B cell (primary cell): ENCODE results near the gene SHC2. TPM values are rescaled to one million over a fixed set of nuclear protein-coding genes. Genes with fewer than 3 reads are reported as not detected.

Experiments used
- ATAC-seq: fragments of 200-7000 bp; cut with Tn5 transposase; one replicate; pipeline ENCODE4 v1.10.0; 2021; ENCODE audit warnings: low read depth, mild to moderate bottlenecking, moderate number of reproducible peaks, moderate library complexity
- CTCF ChIA-PET: fragments of 350-600 bp; sonication (Branson Sonifier 250); formaldehyde crosslinking; loops from one replicate; lab custom pipeline; 2021; ENCODE audit warnings: antibody characterized with exemption, inconsistent platforms; lab: Charles Lee
- POLR2A ChIA-PET: fragments of 350-600 bp; sonication (Branson Sonifier 250); formaldehyde crosslinking; loops from one replicate; lab custom pipeline; 2021; ENCODE audit warnings: antibody characterized with exemption; lab: Charles Lee
- DNase-seq: peaks from one replicate; pipeline ENCODE4 v3.0.0; 2013
- H2AFZ ChIP-seq: 2 replicates; pipeline ENCODE4 v1.6.1; 2012; ENCODE audit warnings: mild to moderate bottlenecking, low read depth, low read length; ENCODE audit not compliant: insufficient read depth, poor library complexity, severe bottlenecking
- H3K27ac ChIP-seq, 2 donors: 1 replicate in 1 of 2; 2 replicates in 1 of 2; pipeline ENCODE4 v1.5.1; 2012 to 2013; ENCODE audit warnings: low read length in 2 of 2, mild to moderate bottlenecking in 2 of 2, moderate library complexity in 1 of 2
- H3K27me3 ChIP-seq, 4 experiments: fragments of 200-600 bp in 1 of 4; sonication (generic) in 1 of 4; replicated peaks in 1 of 4; 1 replicate in 2 of 4; 2 replicates in 2 of 4; pipeline versions ENCODE4 v1.6.1 to v1.7.0; 2013 to 2016; ENCODE audit warnings: low read length in 3 of 4, mild to moderate bottlenecking in 2 of 4, mixed read lengths in 1 of 4, moderate library complexity in 1 of 4; ENCODE audit not compliant: insufficient read depth in 4 of 4, control insufficient read depth in 3 of 4; ENCODE audit errors: control extremely low read depth in 1 of 4
- H3K36me3 ChIP-seq, 2 experiments: replicated peaks in 1 of 2; 1 replicate in 1 of 2; 2 replicates in 1 of 2; pipeline versions ENCODE4 v1.6.1 to v1.7.1; 2013; ENCODE audit warnings: low read length in 1 of 2; ENCODE audit not compliant: insufficient read depth in 2 of 2, control insufficient read depth in 1 of 2; ENCODE audit errors: control extremely low read depth in 1 of 2, extremely low read depth in 1 of 2
- H3K4me1 ChIP-seq, 2 donors: fragments of 200-600 bp in 1 of 2; sonication (generic) in 1 of 2; 1 replicate in 1 of 2; 2 replicates in 1 of 2; pipeline versions ENCODE4 v1.5.1 to v1.6.1; 2013 to 2017; ENCODE audit warnings: low read length in 2 of 2; ENCODE audit not compliant: control insufficient read depth in 2 of 2, insufficient read depth in 2 of 2
- H3K4me2 ChIP-seq: replicated peaks from 2 replicates; pipeline ENCODE3; 2012; ENCODE audit warnings: mild to moderate bottlenecking, low read depth, low read length; ENCODE audit not compliant: poor library complexity, severe bottlenecking
- H3K4me3 ChIP-seq, 5 experiments: fragments of 200-600 bp in 1 of 5; sonication (generic) in 1 of 5; 1 replicate in 3 of 5; 2 replicates in 2 of 5; pipeline versions ENCODE4 v1.5.1 to v1.7.0; 2011 to 2016; ENCODE audit warnings: low read length in 4 of 5, mild to moderate bottlenecking in 4 of 5, low read depth in 2 of 5, control low read depth in 1 of 5, moderate library complexity in 1 of 5; ENCODE audit not compliant: insufficient read depth in 1 of 5; ENCODE audit errors: control extremely low read depth in 1 of 5, extremely low read depth in 1 of 5
- H3K79me2 ChIP-seq: fragments of 200-600 bp; sonication (generic); one replicate; pipeline ENCODE4 v1.6.0; 2016; ENCODE audit warnings: low read length; ENCODE audit not compliant: control insufficient read depth, insufficient read depth
- H3K9ac ChIP-seq: fragments of 200-600 bp; sonication (generic); 2 replicates; pipeline ENCODE4 v1.6.1; 2017; ENCODE audit warnings: mild to moderate bottlenecking, low read length, moderate library complexity
- H3K9me3 ChIP-seq, 3 donors: one replicate each; pipeline versions ENCODE4 v1.6.1 to v1.7.1; 2013; ENCODE audit warnings: low read length in 2 of 3; ENCODE audit not compliant: control insufficient read depth in 2 of 3, insufficient read depth in 1 of 3; ENCODE audit errors: control extremely low read depth in 1 of 3
- H4K20me1 ChIP-seq: 2 replicates; pipeline ENCODE4 v1.6.0; 2012; ENCODE audit warnings: mild to moderate bottlenecking, low read length; ENCODE audit not compliant: insufficient read depth, control insufficient read depth, poor library complexity, severe bottlenecking
- H3K27ac Mint-ChIP-seq: one replicate; pipeline ENCODE4 v1.8.0; 2021; ENCODE audit warnings: mixed read lengths
- H3K27me3 Mint-ChIP-seq: one replicate; pipeline ENCODE4 v1.8.0; 2021; ENCODE audit warnings: mixed read lengths
- H3K4me1 Mint-ChIP-seq: one replicate; pipeline ENCODE4 v1.8.0; 2021; ENCODE audit warnings: mixed read lengths
- H3K4me3 Mint-ChIP-seq: one replicate; pipeline ENCODE4 v1.8.0; 2021; ENCODE audit warnings: mixed read lengths
- H3K9me3 Mint-ChIP-seq: one replicate; pipeline ENCODE4 v1.8.0; 2022; ENCODE audit warnings: mixed read lengths; ENCODE audit not compliant: insufficient read depth
- CTCF ChIP-seq: fragments of 200-600 bp; IDR thresholded peaks from one replicate; pipeline ENCODE4 v1.8.0; 2022; ENCODE audit warnings: antibody characterized with exemption, mild to moderate bottlenecking
- EZH2 ChIP-seq: IDR thresholded peaks from 2 replicates; pipeline ENCODE4 v1.6.1; 2012; ENCODE audit warnings: borderline replicate concordance, low read depth, mild to moderate bottlenecking, moderate library complexity, low read length; ENCODE audit not compliant: insufficient read depth, poor library complexity, severe bottlenecking
- WGBS: methylation state at CpG from one replicate; pipeline ENCODE4 v1.1.5; 2013; ENCODE audit warnings: missing lambda C conversion rate; ENCODE audit not compliant: insufficient coverage; 5-methylcytosine and 5-hydroxymethylcytosine counted together
- intact Hi-C: fragments of 100-400 bp; cut with micrococcal nuclease; formaldehyde crosslinking; loops from one replicate; pipeline ENCODE4 v1.10.0; 2022
- polyA plus RNA-seq: library from polyadenylated mRNA; depleted of rRNA; stranded (reverse); fragments of >200 nt; gene quantifications from 2 replicates; pipeline ENCODE4 v1.2.3, GENCODE V29; 2012
- total RNA-seq, 2 donors: library from RNA; stranded (reverse); fragments of 120-200 nt in 1 of 2; gene quantifications; 1 replicate in 1 of 2; 2 replicates in 1 of 2; pipeline versions ENCODE4 v1.2.3 to v1.2.4, GENCODE V29; 2013 to 2022

The SHC2 gene
- total and polyA plus RNA-seq, 2 donors (not counting 1 experiment from before 2014, with no cell fraction given), result 0.19 TPM; not detected in 1

GRCh38 chr19:435056-435706 is 25.7 kb downstream of the SHC2 start:
- no peak overlapping the region for H3K4me3 Mint-ChIP-seq
- no peaks in the 10 kb centered on the region for H4K20me1 ChIP-seq
- no peak overlapping the region for H3K27ac ChIP-seq
- no peak for DNase-seq
- no peaks in the 10 kb centered on the region for H3K36me3 ChIP-seq
- H3K4me1 ChIP-seq, result no peaks in the 10 kb centered on the region
- no peaks in the 10 kb centered on the region for H3K79me2 ChIP-seq
- 90% methylated on average over 16 of the region's 26 CpGs for WGBS
- no peak overlapping the region for H3K9ac ChIP-seq
- H3K4me2 ChIP-seq, result no peak overlapping the region
- no peak overlapping the region for H3K4me3 ChIP-seq
- H2AFZ ChIP-seq, result no peak overlapping the region
- no peak for ATAC-seq
- H3K4me1 Mint-ChIP-seq, result no peaks in the 10 kb centered on the region
- no peak overlapping the region for H3K27ac Mint-ChIP-seq
- no peaks in the 10 kb centered on the region for H3K9me3 Mint-ChIP-seq
- no peak for TF ChIP-seq EZH2
- no peak for TF ChIP-seq CTCF
- intact Hi-C loops, result no loop called here
- peaks cover 18% of the 10 kb centered on the region for H3K27me3 Mint-ChIP-seq
- POLR2A ChIA-PET, result no interaction called here
- CTCF ChIA-PET, result no interaction called here
- peaks cover 0 to 9% (median under 1%) of the 10 kb centered on the region in 4 experiments for H3K27me3 ChIP-seq
- H3K9me3 ChIP-seq, result peaks cover 0 to 11% (median 1%) of the 10 kb centered on the region in 3 donors

GRCh38 chr19:434152-434960 is 26.5 kb downstream of the SHC2 start:
- POLR2A ChIA-PET, result no interaction called here
- Histone ChIP-seq H3K4me2 (no peak overlapping the region), H3K4me3 (no peak overlapping the region), H3K36me3 (no peaks in the 10 kb centered on the region), H2AFZ (no peak overlapping the region), H3K4me1 (no peaks in the 10 kb centered on the region), H4K20me1 (no peaks in the 10 kb centered on the region), H3K27ac (no peak overlapping the region), H3K27me3 (peaks cover 0 to 7% (median 0%) of the 10 kb centered on the region in 4 experiments), H3K9me3 (peaks cover 0 to 11% (median 1%) of the 10 kb centered on the region in 3 donors), H3K9ac (no peak overlapping the region), H3K79me2 (no peaks in the 10 kb centered on the region)
- intact Hi-C loops, result no loop called here
- no peaks in the 10 kb centered on the region for H3K9me3 Mint-ChIP-seq
- WGBS, result 89% methylated on average over 22 of the region's 22 CpGs
- no peak for DNase-seq
- H3K4me3 Mint-ChIP-seq, result no peak overlapping the region
- CTCF ChIA-PET, result no interaction called here
- TF ChIP-seq EZH2 (no peak), CTCF (no peak)
- no peak for ATAC-seq
- no peak overlapping the region for H3K27ac Mint-ChIP-seq
- no peaks in the 10 kb centered on the region for H3K4me1 Mint-ChIP-seq
- peaks cover 15% of the 10 kb centered on the region for H3K27me3 Mint-ChIP-seq
